CD4-positive, alpha-beta T cell treated with Interleukin-2 at 100 ng/mL for 4 hours (primary cell): ENCODE results near the gene IL4I1.
"Not testable (repeated sequence)": the region's sequence is repeated elsewhere in the genome, so short reads cannot be mapped to it uniquely, and the experiment has no call there.

Source experiments
- DNase-seq: peaks from one replicate; pipeline ENCODE4 v3.0.0-alpha.2; 2020; ENCODE audit warnings: low spot score

IL4I1 gene

GRCh38 chr19:49896863-49897621 lies at the start of gene IL4I1:
TSS of gene IL4I1 (minus strand) at chr19:49896887. CDS start at chr19:49896160, 727 bp downstream.
- peak; percentile 85 for DNase-seq

GRCh38 chr19:49946415-49946814 lies 49.7 kb upstream of the IL4I1 start:
- no peak for DNase-seq

- not testable (repeated sequence) for DNase-seq
Measured at GRCh38 chr19:49944567-49944966, 47.9 kb upstream of the IL4I1 start.

GRCh38 chr19:49940482-49940791 lies 43.8 kb upstream of the IL4I1 start:
- DNase-seq = no peak

GRCh38 chr19:49939721-49940481 lies 43.2 kb upstream of the IL4I1 start:
- no peak for DNase-seq

GRCh38 chr19:49938662-49939061 lies 42.0 kb upstream of the IL4I1 start:
- no peak for DNase-seq

GRCh38 chr19:49937750-49938381 lies 41.2 kb upstream of the IL4I1 start:
- peak; percentile 78 for DNase-seq

- DNase-seq = no peak
Measured at GRCh38 chr19:49936549-49936948, 39.9 kb upstream of the IL4I1 start.

- DNase-seq = no peak
Measured at GRCh38 chr19:49933643-49934042, 37.0 kb upstream of the IL4I1 start.

GRCh38 chr19:49932731-49933131 lies 36.0 kb upstream of the IL4I1 start:
- peak; percentile 31 for DNase-seq

GRCh38 chr19:49932041-49932451 lies 35.4 kb upstream of the IL4I1 start:
- DNase-seq = no peak

- no peak for DNase-seq
Measured at GRCh38 chr19:49931293-49932040, 34.8 kb upstream of the IL4I1 start.

- DNase-seq = no peak
Measured at GRCh38 chr19:49930483-49931011, 33.9 kb upstream of the IL4I1 start.

GRCh38 chr19:49929611-49930482 lies 33.2 kb upstream of the IL4I1 start:
- peak; percentile 94 for DNase-seq

- peak; percentile 89 for DNase-seq
Measured at GRCh38 chr19:49929121-49929610, 32.5 kb upstream of the IL4I1 start, which contains the start of the genes ATF5 and NUP62. TSS of gene ATF5 (plus strand) at chr19:49929205. CDS start at chr19:49930851, 1,646 bp downstream. TSS of gene NUP62 (minus strand) at chr19:49929504. CDS start at chr19:49909807, 19,697 bp downstream.

- no peak for DNase-seq
Measured at GRCh38 chr19:49927526-49928264, 31.0 kb upstream of the IL4I1 start.

GRCh38 chr19:49926515-49926914 lies 29.8 kb upstream of the IL4I1 start:
- DNase-seq = no peak

GRCh38 chr19:49925486-49925885 lies 28.8 kb upstream of the IL4I1 start:
- DNase-seq = no peak

GRCh38 chr19:49924881-49925210 lies 28.2 kb upstream of the IL4I1 start:
- not testable (repeated sequence) for DNase-seq
